MM.1S (cell line): ENCODE measurements around the gene TOX4.

ENCODE experiments used
- DNase-seq: peaks from one replicate; pipeline ENCODE4 v3.0.0-alpha.2; 2015
- H2AFZ ChIP-seq: fragments of 300-600 bp; sonication (generic); 2 replicates; pipeline ENCODE4 v1.6.0; 2016; ENCODE audit warnings: antibody characterized with exemption, low read length
- H3F3A ChIP-seq: fragments of 300-600 bp; sonication (generic); 2 replicates; pipeline ENCODE4 v1.6.1; 2016; ENCODE audit warnings: mild to moderate bottlenecking, antibody characterized with exemption, low read length, moderate library complexity, mixed read lengths; ENCODE audit not compliant: insufficient read depth
- H3K27ac ChIP-seq: fragments of 300-600 bp; sonication (generic); 2 replicates; pipeline ENCODE4 v1.5.1; 2016; ENCODE audit warnings: mild to moderate bottlenecking, low read length
- H3K27me3 ChIP-seq: fragments of 300-600 bp; sonication (generic); replicated peaks from 2 replicates; pipeline ENCODE4 v1.6.0; 2016; ENCODE audit warnings: low read length; ENCODE audit not compliant: insufficient read depth
- H3K36me3 ChIP-seq: fragments of 300-600 bp; sonication (generic); replicated peaks from 2 replicates; pipeline ENCODE4 v1.6.1; 2016; ENCODE audit warnings: mild to moderate bottlenecking, low read length, mixed read lengths; ENCODE audit not compliant: insufficient read depth
- H3K4me1 ChIP-seq: fragments of 300-600 bp; sonication (generic); 2 replicates; pipeline ENCODE4 v1.6.1; 2016; ENCODE audit warnings: low read length, mixed read lengths
- H3K4me2 ChIP-seq: fragments of 300-600 bp; sonication (generic); 2 replicates; pipeline ENCODE4 v1.6.0; 2016; ENCODE audit warnings: low read depth, low read length
- H3K4me3 ChIP-seq: fragments of 300-600 bp; sonication (generic); 2 replicates; pipeline ENCODE4 v1.5.1; 2016; ENCODE audit warnings: low read length, mixed read lengths
- H3K79me2 ChIP-seq: fragments of 300-600 bp; sonication (generic); 2 replicates; pipeline ENCODE4 v1.6.1; 2016; ENCODE audit warnings: mixed run types, low read length, mixed read lengths
- H3K9ac ChIP-seq: fragments of 300-600 bp; sonication (generic); 2 replicates; pipeline ENCODE4 v1.6.1; 2016; ENCODE audit warnings: low read length, mixed read lengths
- H3K9me2 ChIP-seq: fragments of 300-600 bp; sonication (generic); replicated peaks from 2 replicates; pipeline ENCODE4 v1.6.1; 2016; ENCODE audit warnings: mild to moderate bottlenecking, low read length, mixed read lengths; ENCODE audit not compliant: insufficient read depth
- H3K9me3 ChIP-seq: fragments of 300-600 bp; sonication (generic); replicated peaks from 2 replicates; pipeline ENCODE4 v1.6.1; 2016; ENCODE audit warnings: mild to moderate bottlenecking, low read length, mixed read lengths; ENCODE audit not compliant: insufficient read depth
- H4K20me1 ChIP-seq: fragments of 300-600 bp; sonication (generic); 2 replicates; pipeline ENCODE4 v1.6.1; 2016; ENCODE audit warnings: mild to moderate bottlenecking, low read length, moderate library complexity, mixed read lengths; ENCODE audit not compliant: insufficient read depth
- CTCF ChIP-seq: fragments of 300-600 bp; sonication (generic); IDR thresholded peaks from 2 replicates; pipeline ENCODE4 v1.5.1; 2016; ENCODE audit warnings: antibody characterized with exemption, low read length, mixed read lengths
- EZH2 ChIP-seq: fragments of 300-600 bp; sonication (generic); optimal IDR thresholded peaks from 2 replicates; pipeline ENCODE3; 2017; ENCODE audit warnings: low read depth, mild to moderate bottlenecking, antibody characterized with exemption, low read length, mixed read lengths
- EZH2phosphoT487 ChIP-seq: fragments of 300-600 bp; sonication (generic); IDR thresholded peaks from 2 replicates; pipeline ENCODE4 v1.6.1; 2018; ENCODE audit warnings: antibody characterized with exemption, low read length

Gene TOX4

GRCh38 chr14:21539189-21539940 lies 62.4 kb downstream of the TOX4 start:
- Histone ChIP-seq H3F3A (no peaks in the 10 kb centered on the region), H3K9ac (no peak overlapping the region), H3K27me3 (no peaks in the 10 kb centered on the region), H4K20me1 (no peaks in the 10 kb centered on the region), H2AFZ (no peak overlapping the region), H3K36me3 (no peaks in the 10 kb centered on the region), H3K27ac (no peak overlapping the region), H3K4me2 (no peak overlapping the region), H3K4me1 (no peaks in the 10 kb centered on the region), H3K9me3 (no peaks in the 10 kb centered on the region), H3K79me2 (no peaks in the 10 kb centered on the region), H3K4me3 (no peak overlapping the region), H3K9me2 (no peaks in the 10 kb centered on the region)
- no peak for DNase-seq
- TF ChIP-seq EZH2phosphoT487: no peak
- TF ChIP-seq EZH2: no peak
- TF ChIP-seq CTCF: no peak

DNA sequence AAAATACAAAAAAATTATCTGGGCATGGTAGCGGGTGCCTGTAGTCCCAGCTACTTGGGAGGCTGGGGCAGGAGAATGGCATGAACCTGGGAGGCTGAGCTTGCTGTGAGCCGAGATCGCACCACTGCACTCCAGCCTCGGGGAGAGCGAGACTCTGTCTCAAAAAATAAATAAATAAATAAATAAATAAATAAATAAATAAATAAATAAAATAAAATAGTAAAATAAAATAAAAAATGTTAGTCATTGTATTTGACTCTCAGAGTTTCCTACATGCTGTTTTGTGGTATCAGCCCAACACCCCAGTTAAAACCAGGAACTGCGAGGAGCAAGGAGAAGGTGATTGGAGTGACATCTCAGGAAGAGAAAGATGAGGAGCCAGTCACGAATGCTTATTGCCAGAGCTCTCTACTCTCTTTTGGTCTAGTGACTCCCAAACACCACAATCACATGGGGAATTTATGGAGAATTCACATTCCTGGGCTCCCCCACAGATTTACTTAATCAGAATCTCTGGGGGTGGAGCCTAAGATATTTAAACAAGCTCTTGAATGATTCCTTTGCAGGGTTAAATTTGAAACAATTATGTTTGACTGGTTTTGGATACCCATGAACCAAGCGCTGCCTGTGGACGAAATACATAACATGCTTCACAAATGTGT lies 64.5 kb downstream of the TOX4 start:
- DNase-seq: no peak
- H3K27ac ChIP-seq: no peak overlapping the region
- no peak overlapping the region for H3K9ac ChIP-seq
- no peaks in the 10 kb centered on the region for H4K20me1 ChIP-seq
- no peaks in the 10 kb centered on the region for H3K9me3 ChIP-seq
- H3K79me2 ChIP-seq: no peaks in the 10 kb centered on the region
- H3K27me3 ChIP-seq: no peaks in the 10 kb centered on the region
- H3K4me2 ChIP-seq: no peak overlapping the region
- TF ChIP-seq CTCF (no peak), EZH2 (no peak), EZH2phosphoT487 (no peak)
- no peaks in the 10 kb centered on the region for H3K4me1 ChIP-seq
- H3F3A ChIP-seq: no peaks in the 10 kb centered on the region
- H2AFZ ChIP-seq: no peak overlapping the region
- no peaks in the 10 kb centered on the region for H3K36me3 ChIP-seq
- no peaks in the 10 kb centered on the region for H3K9me2 ChIP-seq
- H3K4me3 ChIP-seq: no peak overlapping the region

- TF ChIP-seq EZH2 (no peak), CTCF (no peak)
- H4K20me1 ChIP-seq: no peaks in the 10 kb centered on the region
- H3K27ac ChIP-seq: no peak overlapping the region
- no peaks in the 10 kb centered on the region for H3K9me2 ChIP-seq
- no peaks in the 10 kb centered on the region for H3F3A ChIP-seq
- DNase-seq: no peak
- no peak overlapping the region for H2AFZ ChIP-seq
- H3K27me3 ChIP-seq: no peaks in the 10 kb centered on the region
- H3K79me2 ChIP-seq: no peaks in the 10 kb centered on the region
- H3K36me3 ChIP-seq: no peaks in the 10 kb centered on the region
- H3K9ac ChIP-seq: no peak overlapping the region
- no peaks in the 10 kb centered on the region for H3K4me1 ChIP-seq
- H3K4me3 ChIP-seq: no peak overlapping the region
- no peak overlapping the region for H3K4me2 ChIP-seq
- no peaks in the 10 kb centered on the region for H3K9me3 ChIP-seq
Measured at GRCh38 chr14:21543521-21543960, 66.5 kb downstream of the TOX4 start.
